SK-N-SH (cell line): ENCODE data around the gene CALML6. TPM values are rescaled to one million over a fixed set of nuclear protein-coding genes. Genes with fewer than 3 reads are reported as not detected.

ENCODE experiments used
- CTCF ChIA-PET: fragments of 300-600, 350-600 bp; formaldehyde crosslinking; extraction: SDS; loops from one replicate; lab custom pipeline; 2021; lab: Yijun Ruan, JAX
- POLR2A ChIA-PET: fragments of 350-600 bp; sonication (Branson Sonifier 250); formaldehyde crosslinking; extraction: SDS; loops from one replicate; lab custom pipeline; 2020; ENCODE audit warnings: antibody characterized with exemption, inconsistent platforms; lab: Yijun Ruan, JAX
- DNase-seq: peaks from one replicate; pipeline ENCODE4 v3.0.0; 2012
- H2AFZ ChIP-seq: fragments of 200-600 bp; sonication (generic); 2 replicates; pipeline ENCODE4 v1.8.1; 2016; ENCODE audit warnings: antibody characterized with exemption, mild to moderate bottlenecking, low read depth
- H3F3A ChIP-seq: fragments of 200-600 bp; sonication (generic); replicated peaks from 2 replicates; pipeline ENCODE3; 2016; ENCODE audit warnings: antibody characterized with exemption, mild to moderate bottlenecking; ENCODE audit not compliant: insufficient read depth
- H3K27ac ChIP-seq, 2 experiments: fragments of 200-500 bp in 1 of 2; fragments of 200-600 bp in 1 of 2; sonication (Bioruptor generic) in 1 of 2; sonication (generic), shearing (Covaris generic) in 1 of 2; 2 replicates each; pipeline versions ENCODE4 v1.5.1 to v1.6.1; 2014 to 2016; ENCODE audit warnings: low read depth in 2 of 2, inconsistent platforms in 1 of 2, low read length in 1 of 2, mild to moderate bottlenecking in 1 of 2, mixed read lengths in 1 of 2
- H3K27me3 ChIP-seq: fragments of 200-600 bp; sonication (generic), shearing (Covaris generic); 2 replicates; pipeline ENCODE4 v1.6.1; 2016; ENCODE audit warnings: mixed run types; ENCODE audit not compliant: insufficient read depth
- H3K36me3 ChIP-seq, 2 experiments: fragments of 200-500 bp in 1 of 2; fragments of 200-600 bp in 1 of 2; sonication (Bioruptor generic) in 1 of 2; sonication (generic) in 1 of 2; replicated peaks in 1 of 2; 2 replicates each; pipeline versions ENCODE3 to v1.5.1; 2014 to 2016; ENCODE audit warnings: low read length in 1 of 2, mild to moderate bottlenecking in 1 of 2; ENCODE audit not compliant: insufficient read depth in 2 of 2, control insufficient read depth in 1 of 2
- H3K4me1 ChIP-seq, 2 experiments: fragments of 200-500 bp in 1 of 2; fragments of 200-600 bp in 1 of 2; sonication (Bioruptor generic) in 1 of 2; sonication (generic), shearing (Covaris generic) in 1 of 2; 2 replicates each; pipeline versions ENCODE4 v1.5.1 to v1.6.1; 2014 to 2016; ENCODE audit warnings: low read depth in 1 of 2, low read length in 1 of 2, mixed run types in 1 of 2; ENCODE audit not compliant: insufficient read depth in 2 of 2, control insufficient read depth in 1 of 2
- H3K4me2 ChIP-seq: fragments of 200-600 bp; sonication (generic), shearing (Covaris generic); 2 replicates; pipeline ENCODE4 v1.6.1; 2017; ENCODE audit warnings: mixed run types
- H3K4me3 ChIP-seq, 2 experiments: fragments of 200-500 bp in 1 of 2; fragments of 200-600 bp in 1 of 2; sonication (Bioruptor generic) in 1 of 2; sonication (generic), shearing (Covaris generic) in 1 of 2; 2 replicates each; pipeline versions ENCODE4 v1.5.1 to v1.8.1; 2014 to 2016; ENCODE audit warnings: low read depth in 2 of 2, inconsistent platforms in 1 of 2, low read length in 1 of 2, mild to moderate bottlenecking in 1 of 2, mixed read lengths in 1 of 2, moderate library complexity in 1 of 2
- H3K79me2 ChIP-seq: fragments of 200-600 bp; sonication (generic); 2 replicates; pipeline ENCODE4 v1.8.1; 2017; ENCODE audit warnings: mild to moderate bottlenecking; ENCODE audit not compliant: insufficient read depth
- H3K9ac ChIP-seq: fragments of 200-600 bp; sonication (generic); 2 replicates; pipeline ENCODE4 v1.6.1; 2017; ENCODE audit warnings: mixed run types
- H3K9me2 ChIP-seq: fragments of 200-600 bp; sonication (generic); 2 replicates; pipeline ENCODE4 v1.6.1; 2017; ENCODE audit warnings: mixed run types
- H3K9me3 ChIP-seq: fragments of 200-600 bp; sonication (generic); 2 replicates; pipeline ENCODE4 v1.6.1; 2017; ENCODE audit warnings: mixed run types, mild to moderate bottlenecking, moderate library complexity
- H4K20me1 ChIP-seq: fragments of 200-600 bp; sonication (generic); 2 replicates; pipeline ENCODE4 v1.6.1; 2017; ENCODE audit warnings: mild to moderate bottlenecking, mixed run types; ENCODE audit not compliant: insufficient read depth
- EZH2phosphoT487 ChIP-seq: fragments of 200-600 bp; sonication (generic); IDR thresholded peaks from 2 replicates; pipeline ENCODE4 v1.6.1; 2017; ENCODE audit warnings: low read depth, mixed run types, mild to moderate bottlenecking, antibody characterized with exemption, moderate library complexity, borderline replicate concordance
- FOXM1 ChIP-seq: IDR thresholded peaks from 2 replicates; pipeline ENCODE4 v1.4.0; 2012; ENCODE audit warnings: low read depth, mild to moderate bottlenecking
- GABPA ChIP-seq: IDR thresholded peaks from 2 replicates; pipeline ENCODE4 v1.4.0; 2012; ENCODE audit warnings: low read depth, mild to moderate bottlenecking
- GATA2 ChIP-seq: sonication (generic); formaldehyde crosslinking; IDR thresholded peaks from 2 replicates; pipeline ENCODE4 v1.5.0; 2020; ENCODE audit warnings: mild to moderate bottlenecking, missing genetic modification reagents
- MEF2A ChIP-seq: IDR thresholded peaks from 2 replicates; pipeline ENCODE4 v1.4.0; 2012; ENCODE audit warnings: low read depth, borderline replicate concordance
- MXI1 ChIP-seq: IDR thresholded peaks from 2 replicates; pipeline ENCODE4 v1.6.1; 2012; ENCODE audit warnings: mild to moderate bottlenecking, low read depth, low read length, improper control_type of control experiment
- NRF1 ChIP-seq: IDR thresholded peaks from 2 replicates; pipeline ENCODE4 v1.6.1; 2012; ENCODE audit warnings: low read depth, mild to moderate bottlenecking, low read length
- POLR2AphosphoS5 ChIP-seq: IDR thresholded peaks from 2 replicates; pipeline ENCODE4 v1.6.1; 2012; ENCODE audit warnings: low read depth, low read length
- RAD21 ChIP-seq: IDR thresholded peaks from 2 replicates; pipeline ENCODE4 v1.6.1; 2012; ENCODE audit warnings: mild to moderate bottlenecking, low read length
- RXRA ChIP-seq: IDR thresholded peaks from 2 replicates; pipeline ENCODE4 v1.4.0; 2012; ENCODE audit warnings: low read depth, mild to moderate bottlenecking, borderline replicate concordance
- SIN3A ChIP-seq: IDR thresholded peaks from 2 replicates; pipeline ENCODE4 v1.6.1; 2012; ENCODE audit warnings: low read depth, mild to moderate bottlenecking, low read length, moderate library complexity, borderline replicate concordance
- TAF1 ChIP-seq: IDR thresholded peaks from 2 replicates; pipeline ENCODE4 v1.6.1; 2012; ENCODE audit warnings: low read depth, mild to moderate bottlenecking, low read length, moderate library complexity, borderline replicate concordance
- TCF12 ChIP-seq: IDR thresholded peaks from 2 replicates; pipeline ENCODE4 v1.4.0; 2012
- TEAD4 ChIP-seq: IDR thresholded peaks from 2 replicates; pipeline ENCODE4 v1.4.0; 2012; ENCODE audit warnings: mild to moderate bottlenecking, borderline replicate concordance; ENCODE audit not compliant: insufficient read depth
- WGBS: methylation state at CpG from one replicate; pipeline ENCODE4 v1.1.6; 2017; ENCODE audit warnings: low lambda C conversion rate; 5-methylcytosine and 5-hydroxymethylcytosine counted together
- polyA plus RNA-seq, 3 experiments: library from polyadenylated mRNA; depleted of rRNA; stranded (reverse); fragments of >200 nt; gene quantifications; 2 replicates each; pipeline ENCODE4 v1.2.3, GENCODE V29; 2012
- TF ChIP-seq, protein P1 (sequence below): fragments of 150-350 bp; IDR thresholded peaks from 2 replicates; pipeline ENCODE4 v1.6.1; 2017; ENCODE audit warnings: antibody characterized with exemption, low read length, low read depth, borderline replicate concordance
- TF ChIP-seq, protein P2 (sequence below): IDR thresholded peaks from 2 replicates; pipeline ENCODE4 v1.4.0; 2012; ENCODE audit warnings: low read depth, borderline replicate concordance
- TF ChIP-seq, protein P3 (sequence below): IDR thresholded peaks from 2 replicates; pipeline ENCODE4; 2012
- TF ChIP-seq, protein P4 (sequence below): IDR thresholded peaks from 2 replicates; pipeline ENCODE4 v1.6.1; 2012; ENCODE audit warnings: mild to moderate bottlenecking, low read depth, low read length, moderate library complexity
- TF ChIP-seq, protein P5 (sequence below): fragments of 200-600 bp; sonication (generic); IDR thresholded peaks from 2 replicates; pipeline ENCODE4 v1.6.1; 2017; ENCODE audit warnings: antibody characterized with exemption, mild to moderate bottlenecking, moderate library complexity

Gene CALML6
- polyA plus RNA-seq, 1 of the 3 experiments (the other 2 are of a cell fraction), result 0.87 TPM

DNA sequence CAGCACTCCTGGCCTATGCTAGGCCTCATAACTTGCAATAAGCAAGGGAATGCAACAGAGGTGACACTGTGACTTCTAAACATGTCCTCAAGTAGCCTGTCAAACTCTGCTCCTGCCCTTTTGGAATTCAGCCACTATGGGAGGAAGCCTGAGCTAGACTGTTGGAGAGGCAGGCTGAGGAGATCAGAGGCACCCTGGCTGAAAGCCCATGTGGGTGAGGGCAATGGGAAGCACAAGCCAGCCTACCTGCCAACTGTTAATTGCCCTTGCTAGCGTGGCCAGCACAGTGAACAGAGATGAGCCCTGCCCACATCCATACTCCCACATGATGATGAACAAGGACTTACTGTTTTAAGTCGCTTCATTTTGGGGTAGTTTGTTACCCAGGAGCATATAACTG is 41.9 kb upstream of the CALML6 start:
- ChIA-PET POLR2A (no interaction called here), CTCF (interaction anchor here (2.0 kb wide), 1 partner anchor 10 kb away, joined by 7 read pairs; no protein-coding TSS in a partner anchor)
- Histone ChIP-seq H3K4me2 (no peak overlapping the region), H3F3A (peaks cover 9% of the 10 kb centered on the region), H4K20me1 (peaks cover 100% of the 10 kb centered on the region), H3K9me3 (no peaks in the 10 kb centered on the region), H3K27me3 (no peaks in the 10 kb centered on the region), H3K9me2 (no peaks in the 10 kb centered on the region), H3K79me2 (peaks cover 100% of the 10 kb centered on the region), H3K4me3 (no peak overlapping the region), H3K9ac (no peak overlapping the region), H3K27ac (no peak overlapping the region), H2AFZ (no peak overlapping the region), H3K36me3 (peaks cover 8 to 30% of the 10 kb centered on the region in 2 experiments), H3K4me1 (peaks cover 0 to 18% of the 10 kb centered on the region in 2 experiments; a peak in 1 of 4 replicates)
- TF ChIP-seq MEF2A (no peak), RAD21 (no peak), POLR2AphosphoS5 (no peak), EZH2phosphoT487 (no peak), FOXM1 (no peak), GABPA (no peak), GATA2 (CRISPR knock-in tag) (no peak), SIN3A (no peak), MXI1 (no peak), TCF12 (no peak), TEAD4 (no peak)
- TF ChIP-seq, protein P1, sequence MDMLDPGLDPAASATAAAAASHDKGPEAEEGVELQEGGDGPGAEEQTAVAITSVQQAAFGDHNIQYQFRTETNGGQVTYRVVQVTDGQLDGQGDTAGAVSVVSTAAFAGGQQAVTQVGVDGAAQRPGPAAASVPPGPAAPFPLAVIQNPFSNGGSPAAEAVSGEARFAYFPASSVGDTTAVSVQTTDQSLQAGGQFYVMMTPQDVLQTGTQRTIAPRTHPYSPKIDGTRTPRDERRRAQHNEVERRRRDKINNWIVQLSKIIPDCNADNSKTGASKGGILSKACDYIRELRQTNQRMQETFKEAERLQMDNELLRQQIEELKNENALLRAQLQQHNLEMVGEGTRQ, result no peak
- TF ChIP-seq, protein P2, sequence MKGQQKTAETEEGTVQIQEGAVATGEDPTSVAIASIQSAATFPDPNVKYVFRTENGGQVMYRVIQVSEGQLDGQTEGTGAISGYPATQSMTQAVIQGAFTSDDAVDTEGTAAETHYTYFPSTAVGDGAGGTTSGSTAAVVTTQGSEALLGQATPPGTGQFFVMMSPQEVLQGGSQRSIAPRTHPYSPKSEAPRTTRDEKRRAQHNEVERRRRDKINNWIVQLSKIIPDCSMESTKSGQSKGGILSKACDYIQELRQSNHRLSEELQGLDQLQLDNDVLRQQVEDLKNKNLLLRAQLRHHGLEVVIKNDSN, result no peak
- 100% methylated on average over 1 of the region's 2 CpGs for WGBS
- no peak for DNase-seq

DNA sequence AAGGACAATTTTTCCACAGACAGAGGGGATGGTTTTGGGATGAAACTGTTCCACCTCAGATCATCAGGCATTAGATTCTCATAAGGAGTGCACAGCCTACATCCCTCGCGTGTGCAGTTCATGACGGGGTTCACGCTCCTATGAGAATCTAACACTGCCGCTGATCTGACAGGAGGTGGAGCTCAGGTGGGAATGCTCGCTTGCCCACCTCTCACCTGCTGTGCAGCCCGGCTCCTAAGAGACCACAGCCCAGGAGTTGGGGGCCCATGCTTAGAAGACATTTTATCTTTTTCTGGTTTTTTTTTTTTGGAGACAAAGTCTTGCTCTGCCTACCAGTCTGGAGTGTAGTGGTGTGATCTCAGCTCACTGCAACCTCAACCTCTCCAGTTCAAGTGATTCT is 40.2 kb upstream of the CALML6 start:
- Histone ChIP-seq H3F3A (peaks cover 3% of the 10 kb centered on the region), H3K9me3 (no peaks in the 10 kb centered on the region), H3K79me2 (peaks cover 100% of the 10 kb centered on the region), H3K4me3 (no peak overlapping the region), H3K4me2 (no peak overlapping the region), H3K4me1 (peaks cover 0 to 16% of the 10 kb centered on the region in 2 experiments; a peak in 1 of 4 replicates), H4K20me1 (peaks cover 100% of the 10 kb centered on the region), H3K27me3 (no peaks in the 10 kb centered on the region), H3K9ac (no peak overlapping the region), H3K27ac (no peak overlapping the region), H2AFZ (no peak overlapping the region), H3K36me3 (peaks cover 12 to 37% of the 10 kb centered on the region in 2 experiments), H3K9me2 (no peaks in the 10 kb centered on the region)
- POLR2A ChIA-PET, result no interaction called here
- CTCF ChIA-PET, result interaction anchor here (1.3 kb wide), 1 partner anchor 8 kb away, joined by 3 read pairs; no protein-coding TSS in a partner anchor
- 98% methylated on average over 7 of the region's 7 CpGs for WGBS
- TF ChIP-seq SIN3A (no peak), NRF1 (no peak), TAF1 (no peak), EZH2phosphoT487 (no peak), RAD21 (no peak), TEAD4 (no peak), MXI1 (no peak), RXRA (no peak)
- TF ChIP-seq, protein P3, sequence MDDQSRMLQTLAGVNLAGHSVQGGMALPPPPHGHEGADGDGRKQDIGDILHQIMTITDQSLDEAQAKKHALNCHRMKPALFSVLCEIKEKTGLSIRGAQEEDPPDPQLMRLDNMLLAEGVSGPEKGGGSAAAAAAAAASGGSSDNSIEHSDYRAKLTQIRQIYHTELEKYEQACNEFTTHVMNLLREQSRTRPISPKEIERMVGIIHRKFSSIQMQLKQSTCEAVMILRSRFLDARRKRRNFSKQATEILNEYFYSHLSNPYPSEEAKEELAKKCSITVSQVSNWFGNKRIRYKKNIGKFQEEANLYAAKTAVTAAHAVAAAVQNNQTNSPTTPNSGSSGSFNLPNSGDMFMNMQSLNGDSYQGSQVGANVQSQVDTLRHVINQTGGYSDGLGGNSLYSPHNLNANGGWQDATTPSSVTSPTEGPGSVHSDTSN, result no peak
- TF ChIP-seq, protein P4, sequence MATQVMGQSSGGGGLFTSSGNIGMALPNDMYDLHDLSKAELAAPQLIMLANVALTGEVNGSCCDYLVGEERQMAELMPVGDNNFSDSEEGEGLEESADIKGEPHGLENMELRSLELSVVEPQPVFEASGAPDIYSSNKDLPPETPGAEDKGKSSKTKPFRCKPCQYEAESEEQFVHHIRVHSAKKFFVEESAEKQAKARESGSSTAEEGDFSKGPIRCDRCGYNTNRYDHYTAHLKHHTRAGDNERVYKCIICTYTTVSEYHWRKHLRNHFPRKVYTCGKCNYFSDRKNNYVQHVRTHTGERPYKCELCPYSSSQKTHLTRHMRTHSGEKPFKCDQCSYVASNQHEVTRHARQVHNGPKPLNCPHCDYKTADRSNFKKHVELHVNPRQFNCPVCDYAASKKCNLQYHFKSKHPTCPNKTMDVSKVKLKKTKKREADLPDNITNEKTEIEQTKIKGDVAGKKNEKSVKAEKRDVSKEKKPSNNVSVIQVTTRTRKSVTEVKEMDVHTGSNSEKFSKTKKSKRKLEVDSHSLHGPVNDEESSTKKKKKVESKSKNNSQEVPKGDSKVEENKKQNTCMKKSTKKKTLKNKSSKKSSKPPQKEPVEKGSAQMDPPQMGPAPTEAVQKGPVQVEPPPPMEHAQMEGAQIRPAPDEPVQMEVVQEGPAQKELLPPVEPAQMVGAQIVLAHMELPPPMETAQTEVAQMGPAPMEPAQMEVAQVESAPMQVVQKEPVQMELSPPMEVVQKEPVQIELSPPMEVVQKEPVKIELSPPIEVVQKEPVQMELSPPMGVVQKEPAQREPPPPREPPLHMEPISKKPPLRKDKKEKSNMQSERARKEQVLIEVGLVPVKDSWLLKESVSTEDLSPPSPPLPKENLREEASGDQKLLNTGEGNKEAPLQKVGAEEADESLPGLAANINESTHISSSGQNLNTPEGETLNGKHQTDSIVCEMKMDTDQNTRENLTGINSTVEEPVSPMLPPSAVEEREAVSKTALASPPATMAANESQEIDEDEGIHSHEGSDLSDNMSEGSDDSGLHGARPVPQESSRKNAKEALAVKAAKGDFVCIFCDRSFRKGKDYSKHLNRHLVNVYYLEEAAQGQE, result no peak
- TF ChIP-seq, protein P5, sequence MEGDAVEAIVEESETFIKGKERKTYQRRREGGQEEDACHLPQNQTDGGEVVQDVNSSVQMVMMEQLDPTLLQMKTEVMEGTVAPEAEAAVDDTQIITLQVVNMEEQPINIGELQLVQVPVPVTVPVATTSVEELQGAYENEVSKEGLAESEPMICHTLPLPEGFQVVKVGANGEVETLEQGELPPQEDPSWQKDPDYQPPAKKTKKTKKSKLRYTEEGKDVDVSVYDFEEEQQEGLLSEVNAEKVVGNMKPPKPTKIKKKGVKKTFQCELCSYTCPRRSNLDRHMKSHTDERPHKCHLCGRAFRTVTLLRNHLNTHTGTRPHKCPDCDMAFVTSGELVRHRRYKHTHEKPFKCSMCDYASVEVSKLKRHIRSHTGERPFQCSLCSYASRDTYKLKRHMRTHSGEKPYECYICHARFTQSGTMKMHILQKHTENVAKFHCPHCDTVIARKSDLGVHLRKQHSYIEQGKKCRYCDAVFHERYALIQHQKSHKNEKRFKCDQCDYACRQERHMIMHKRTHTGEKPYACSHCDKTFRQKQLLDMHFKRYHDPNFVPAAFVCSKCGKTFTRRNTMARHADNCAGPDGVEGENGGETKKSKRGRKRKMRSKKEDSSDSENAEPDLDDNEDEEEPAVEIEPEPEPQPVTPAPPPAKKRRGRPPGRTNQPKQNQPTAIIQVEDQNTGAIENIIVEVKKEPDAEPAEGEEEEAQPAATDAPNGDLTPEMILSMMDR, result no peak
- no peak for DNase-seq
